HUES48 (cell line): ENCODE data around the gene IGSF23.
"Not testable (repeated sequence)": the region's sequence is repeated elsewhere in the genome, so short reads cannot be mapped to it uniquely, and the experiment has no call there.

Source experiments
- H3K27ac ChIP-seq: one replicate; pipeline ENCODE4 v1.7.0; 2013; ENCODE audit warnings: low read depth, low read length, inconsistent platforms
- H3K27me3 ChIP-seq: 2 replicates; pipeline ENCODE4 v1.6.1; 2013; ENCODE audit warnings: mild to moderate bottlenecking, low read length; ENCODE audit not compliant: control insufficient read depth, insufficient read depth
- H3K36me3 ChIP-seq: 2 replicates; pipeline ENCODE4 v1.6.1; 2013; ENCODE audit warnings: low read length; ENCODE audit not compliant: control insufficient read depth, insufficient read depth
- H3K4me1 ChIP-seq: 2 replicates; pipeline ENCODE4 v1.6.1; 2013; ENCODE audit warnings: mild to moderate bottlenecking, low read length; ENCODE audit not compliant: control insufficient read depth, insufficient read depth
- H3K4me3 ChIP-seq: 2 replicates; pipeline ENCODE4 v1.5.1; 2013; ENCODE audit warnings: mild to moderate bottlenecking, low read depth, low read length
- H3K9ac ChIP-seq: 2 replicates; pipeline ENCODE4 v1.6.1; 2013; ENCODE audit warnings: mild to moderate bottlenecking, low read depth, low read length, moderate library complexity
- H3K9me3 ChIP-seq: 2 replicates; pipeline ENCODE4 v1.6.1; 2013; ENCODE audit warnings: low read length; ENCODE audit not compliant: control insufficient read depth, insufficient read depth

IGSF23 gene

DNA sequence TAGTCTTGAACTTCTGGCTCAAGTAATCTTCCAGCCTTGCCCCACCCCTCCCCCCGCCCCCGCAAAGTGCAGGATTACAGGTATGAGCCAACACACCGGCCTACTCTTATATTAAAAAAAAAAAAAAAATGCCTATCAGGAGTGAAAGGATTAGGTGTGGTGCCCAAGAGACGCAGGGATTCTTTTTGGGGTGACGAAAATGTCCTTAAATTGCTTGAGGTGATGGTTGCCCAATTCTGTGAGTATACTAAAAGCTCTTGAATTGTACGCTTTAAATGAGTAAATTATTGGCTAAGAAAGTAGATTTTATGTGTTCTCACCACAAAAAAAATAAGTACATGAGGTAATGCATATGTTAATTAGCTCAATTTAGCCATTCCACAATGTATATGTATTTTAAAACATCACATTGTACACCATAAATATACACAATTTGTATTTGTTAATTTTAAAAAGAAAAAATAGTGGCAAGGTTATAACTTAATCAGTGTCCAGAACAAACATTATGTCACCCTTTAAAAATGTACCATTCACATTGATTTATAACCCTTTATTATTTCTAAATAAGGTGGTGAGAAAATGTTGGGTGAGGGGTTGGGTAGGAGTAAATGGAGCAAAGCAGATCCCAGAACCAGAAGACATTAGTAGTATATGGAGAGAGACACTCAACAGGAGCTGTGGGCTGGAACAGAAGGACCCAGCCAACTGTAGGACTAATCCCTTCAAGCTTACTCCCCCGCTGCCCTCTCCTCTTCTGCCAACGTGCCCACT, 3.9 kb downstream of the IGSF23 start:
- Histone ChIP-seq H3K27me3 (no peaks in the 10 kb centered on the region), H3K9me3 (no peaks in the 10 kb centered on the region), H3K9ac (no peak overlapping the region), H3K27ac (no peak overlapping the region), H3K4me3 (no peak overlapping the region), H3K4me1 (no peaks in the 10 kb centered on the region), H3K36me3 (no peaks in the 10 kb centered on the region)

- Histone ChIP-seq H3K4me1 (no peaks in the 10 kb centered on the region), H3K9me3 (no peaks in the 10 kb centered on the region), H3K27ac (no peak overlapping the region)
Measured at GRCh38 chr19:44618640-44619357, 5.4 kb downstream of the IGSF23 start.

GRCh38 chr19:44620667-44621066, 7.3 kb downstream of the IGSF23 start:
- H3K36me3 ChIP-seq, result no peaks in the 10 kb centered on the region
- no peak overlapping the region for H3K4me3 ChIP-seq
- H3K27ac ChIP-seq, result no peak overlapping the region
- no peaks in the 10 kb centered on the region for H3K9me3 ChIP-seq
- no peak overlapping the region for H3K9ac ChIP-seq
- no peaks in the 10 kb centered on the region for H3K27me3 ChIP-seq
- H3K4me1 ChIP-seq, result no peaks in the 10 kb centered on the region

More at GRCh38 chr19:44618640-44619357, 5.4 kb downstream of the IGSF23 start:
- Histone ChIP-seq H3K4me3 (no peak overlapping the region), H3K27me3 (no peaks in the 10 kb centered on the region), H3K36me3 (no peaks in the 10 kb centered on the region), H3K9ac (no peak overlapping the region)

- Histone ChIP-seq H3K9ac (no peak overlapping the region), H3K36me3 (no peaks in the 10 kb centered on the region), H3K4me3 (no peak overlapping the region), H3K4me1 (no peaks in the 10 kb centered on the region), H3K9me3 (no peaks in the 10 kb centered on the region), H3K27me3 (no peaks in the 10 kb centered on the region), H3K27ac (no peak overlapping the region)
Measured at GRCh38 chr19:44621367-44621766, 8.0 kb downstream of the IGSF23 start.

- H3K9me3 ChIP-seq, result no peaks in the 10 kb centered on the region
- no peaks in the 10 kb centered on the region for H3K4me1 ChIP-seq
- no peak overlapping the region for H3K4me3 ChIP-seq
- H3K36me3 ChIP-seq, result no peaks in the 10 kb centered on the region
- no peaks in the 10 kb centered on the region for H3K27me3 ChIP-seq
- H3K27ac ChIP-seq, result no peak overlapping the region
- H3K9ac ChIP-seq, result no peak overlapping the region
Measured at GRCh38 chr19:44623080-44623479, 9.7 kb downstream of the IGSF23 start.

- H3K4me3 ChIP-seq, result no peak overlapping the region
- H3K4me1 ChIP-seq, result no peaks in the 10 kb centered on the region
- H3K36me3 ChIP-seq, result no peaks in the 10 kb centered on the region
- no peak overlapping the region for H3K9ac ChIP-seq
- no peak overlapping the region for H3K27ac ChIP-seq
- no peaks in the 10 kb centered on the region for H3K27me3 ChIP-seq
- no peaks in the 10 kb centered on the region for H3K9me3 ChIP-seq
Measured at GRCh38 chr19:44623626-44624025, 10.3 kb downstream of the IGSF23 start.

DNA sequence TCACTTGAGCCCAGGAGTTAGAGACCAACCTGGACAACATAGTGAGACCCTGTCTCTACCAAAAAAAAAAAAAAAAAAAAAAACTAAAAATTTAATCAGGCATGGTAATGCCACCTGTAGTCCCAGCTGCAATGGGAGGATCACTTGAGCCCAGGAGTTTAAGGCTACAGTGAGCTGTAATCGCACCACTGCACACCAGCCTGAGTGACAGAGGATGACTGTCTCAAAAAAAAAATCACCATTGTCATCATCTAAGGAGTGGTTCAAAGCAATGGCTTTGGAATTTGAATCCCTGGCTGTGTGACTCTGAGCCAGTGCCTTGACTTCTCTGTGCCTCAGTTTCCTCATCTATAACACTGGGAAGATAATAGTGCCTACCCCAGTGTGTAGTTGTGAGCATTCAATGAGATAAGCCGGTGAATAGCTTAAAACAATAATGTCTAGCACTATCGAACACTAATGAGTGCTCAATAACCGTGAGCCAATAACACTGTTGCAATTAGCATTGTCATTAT, 11.5 kb downstream of the IGSF23 start:
- H3K9ac ChIP-seq, result no peak overlapping the region

GRCh38 chr19:44625637-44626036, 12.3 kb downstream of the IGSF23 start:
- H3K27ac ChIP-seq, H3K9me3 ChIP-seq, H3K4me1 ChIP-seq, H3K9ac ChIP-seq, H3K36me3 ChIP-seq, H3K4me3 ChIP-seq, H3K27me3 ChIP-seq: not testable (repeated sequence)

More for the DNA sequence above, 11.5 kb downstream of the IGSF23 start:
- Histone ChIP-seq H3K36me3 (no peaks in the 10 kb centered on the region), H3K4me1 (no peaks in the 10 kb centered on the region), H3K27ac (no peak overlapping the region), H3K27me3 (no peaks in the 10 kb centered on the region), H3K4me3 (no peak overlapping the region), H3K9me3 (no peaks in the 10 kb centered on the region)

DNA sequence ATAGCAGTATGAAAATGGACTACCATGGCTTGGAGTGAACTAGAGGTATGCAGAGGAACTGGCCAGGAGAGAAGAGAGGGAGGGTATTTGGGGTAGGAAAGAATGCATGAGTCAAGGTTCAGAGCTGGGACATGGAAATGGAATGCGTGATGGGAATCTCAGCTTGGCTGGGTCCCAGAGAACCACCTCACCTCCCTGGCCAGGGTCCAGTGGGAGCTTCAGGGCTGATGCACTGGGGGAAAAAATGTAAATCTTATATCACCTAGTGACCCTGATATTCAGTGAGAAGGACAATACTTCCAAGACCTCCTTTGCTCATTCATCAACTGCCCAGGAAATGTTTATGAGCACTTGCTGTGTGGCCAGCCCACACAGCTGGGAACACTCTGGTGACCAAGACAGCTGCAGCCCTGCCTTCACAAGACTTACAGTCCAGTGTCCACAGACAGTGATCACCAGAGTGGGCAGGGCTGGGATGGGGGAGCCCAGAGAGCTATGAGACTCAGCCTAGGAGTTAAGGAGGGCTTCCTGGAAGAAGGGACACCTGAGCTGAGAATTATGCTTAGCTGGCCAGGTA, 12.8 kb downstream of the IGSF23 start:
- Histone ChIP-seq H3K27ac (no peak overlapping the region), H3K4me3 (no peak overlapping the region), H3K27me3 (no peaks in the 10 kb centered on the region), H3K9ac (no peak overlapping the region), H3K4me1 (no peaks in the 10 kb centered on the region), H3K9me3 (no peaks in the 10 kb centered on the region), H3K36me3 (no peaks in the 10 kb centered on the region)

- H3K9me3 ChIP-seq, result no peaks in the 10 kb centered on the region
- H3K4me3 ChIP-seq, result no peak overlapping the region
- no peaks in the 10 kb centered on the region for H3K36me3 ChIP-seq
- no peaks in the 10 kb centered on the region for H3K4me1 ChIP-seq
- H3K27me3 ChIP-seq, result no peaks in the 10 kb centered on the region
- no peak overlapping the region for H3K27ac ChIP-seq
- H3K9ac ChIP-seq, result no peak overlapping the region
Measured at GRCh38 chr19:44627631-44628030, 14.3 kb downstream of the IGSF23 start.

GRCh38 chr19:44628793-44629192, 15.4 kb downstream of the IGSF23 start:
- Histone ChIP-seq H3K27me3 (no peaks in the 10 kb centered on the region), H3K9me3 (no peaks in the 10 kb centered on the region), H3K4me3 (no peak overlapping the region), H3K4me1 (peaks cover 7% of the 10 kb centered on the region; the same call in 1 of the 2 replicates), H3K9ac (no peak overlapping the region), H3K27ac (no peak overlapping the region), H3K36me3 (no peaks in the 10 kb centered on the region)
